Muscle layer of colon (tissue), 2 donors: ENCODE results near the gene RIMKLA.

Experiments used
- H3K27ac ChIP-seq: one replicate; pipeline ENCODE4 v1.7.0; 2013; ENCODE audit warnings: low read depth, mild to moderate bottlenecking, low read length, moderate library complexity
- H3K27me3 ChIP-seq, 2 donors: one replicate each; pipeline ENCODE4 v1.7.0; 2013; ENCODE audit warnings: low read length in 2 of 2, mild to moderate bottlenecking in 2 of 2; ENCODE audit not compliant: insufficient read depth in 2 of 2, control insufficient read depth in 1 of 2
- H3K36me3 ChIP-seq: one replicate; pipeline ENCODE4 v1.7.0; 2013; ENCODE audit warnings: mild to moderate bottlenecking, low read length; ENCODE audit not compliant: insufficient read depth
- H3K4me1 ChIP-seq: one replicate; pipeline ENCODE4 v1.7.0; 2013; ENCODE audit warnings: mild to moderate bottlenecking, low read length; ENCODE audit not compliant: insufficient read depth
- H3K4me3 ChIP-seq, 2 donors: one replicate each; pipeline ENCODE4 v1.7.0; 2013; ENCODE audit warnings: low read length in 2 of 2, low read depth in 1 of 2, mild to moderate bottlenecking in 1 of 2, moderate library complexity in 1 of 2
- H3K9ac ChIP-seq: one replicate; pipeline ENCODE4 v1.7.0; 2013; ENCODE audit warnings: low read length
- H3K9me3 ChIP-seq: one replicate; pipeline ENCODE4 v1.7.0; 2013; ENCODE audit warnings: mild to moderate bottlenecking, low read length
- donor health status: abdominal sarcoma.
- donor health status: Adenocarcinoma of cecum.

Gene RIMKLA

DNA sequence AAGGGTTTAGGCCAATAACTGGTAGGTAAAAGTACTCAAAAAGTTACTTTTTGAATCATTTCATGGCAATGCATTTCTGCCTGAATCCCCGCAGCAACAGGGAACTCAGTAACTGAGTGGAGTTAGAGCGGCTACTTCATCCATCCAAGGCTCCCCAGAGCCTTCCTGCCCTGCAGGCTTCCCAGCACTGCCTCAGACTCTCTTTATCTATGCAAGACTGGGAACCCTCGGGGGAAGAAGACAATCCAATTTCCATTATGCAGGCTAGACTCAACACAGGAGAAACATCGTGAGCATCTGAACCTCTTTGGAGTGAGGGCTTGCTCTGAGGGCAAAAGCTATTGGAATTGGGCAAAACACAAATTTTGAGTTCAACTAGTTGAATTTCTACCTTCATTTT, 52.1 kb downstream of the RIMKLA start:
- H3K9me3 ChIP-seq: no peaks in the 10 kb centered on the region
- no peaks in the 10 kb centered on the region for H3K4me1 ChIP-seq
- H3K4me3 ChIP-seq: no peak overlapping the region
- H3K27ac ChIP-seq: no peak overlapping the region
- H3K27me3 ChIP-seq: no peaks in the 10 kb centered on the region
- no peaks in the 10 kb centered on the region for H3K36me3 ChIP-seq
- H3K9ac ChIP-seq: no peak overlapping the region

GRCh38 chr1:42433369-42433768, 52.8 kb downstream of the RIMKLA start:
- Histone ChIP-seq H3K36me3 (no peaks in the 10 kb centered on the region), H3K27me3 (no peaks in the 10 kb centered on the region), H3K9me3 (no peaks in the 10 kb centered on the region), H3K4me3 (no peak overlapping the region), H3K9ac (no peak overlapping the region), H3K27ac (no peak overlapping the region), H3K4me1 (no peaks in the 10 kb centered on the region)

DNA sequence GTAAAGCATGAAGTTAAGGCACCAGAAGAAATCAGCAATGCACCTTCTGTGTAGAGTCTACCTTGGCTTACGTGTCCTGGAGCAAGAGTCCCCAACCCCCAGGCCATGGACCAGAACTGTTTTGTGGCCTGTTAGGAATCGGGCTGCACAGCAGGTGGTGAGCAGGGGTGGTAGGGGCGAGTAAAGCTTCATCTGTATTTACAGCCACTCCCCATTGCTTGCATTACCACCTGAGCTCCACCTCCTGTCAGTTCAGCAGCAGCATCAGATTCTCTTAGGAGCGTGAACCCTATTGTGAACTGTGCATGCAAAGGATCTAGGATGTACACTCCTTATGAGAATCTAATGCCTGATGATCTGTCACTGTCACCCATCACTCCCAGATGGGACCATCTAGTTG, 53.7 kb downstream of the RIMKLA start:
- Histone ChIP-seq H3K27me3 (no peaks in the 10 kb centered on the region), H3K9me3 (no peaks in the 10 kb centered on the region), H3K4me1 (no peaks in the 10 kb centered on the region), H3K4me3 (no peak overlapping the region), H3K36me3 (no peaks in the 10 kb centered on the region), H3K9ac (no peak overlapping the region), H3K27ac (no peak overlapping the region)

- H3K4me1 ChIP-seq: no peaks in the 10 kb centered on the region
- no peaks in the 10 kb centered on the region for H3K27me3 ChIP-seq
- H3K27ac ChIP-seq: no peak overlapping the region
- H3K36me3 ChIP-seq: no peaks in the 10 kb centered on the region
- no peak overlapping the region for H3K4me3 ChIP-seq
- no peak overlapping the region for H3K9ac ChIP-seq
- no peaks in the 10 kb centered on the region for H3K9me3 ChIP-seq
Measured at GRCh38 chr1:42439940-42440339, 59.3 kb downstream of the RIMKLA start.

- Histone ChIP-seq H3K9me3 (no peaks in the 10 kb centered on the region), H3K36me3 (no peaks in the 10 kb centered on the region), H3K27ac (no peak overlapping the region), H3K4me1 (no peaks in the 10 kb centered on the region), H3K9ac (no peak overlapping the region), H3K27me3 (no peaks in the 10 kb centered on the region), H3K4me3 (no peak overlapping the region)
Measured at GRCh38 chr1:42442662-42443061, 62.1 kb downstream of the RIMKLA start.

GRCh38 chr1:42449256-42449655, 68.7 kb downstream of the RIMKLA start:
- H3K9me3 ChIP-seq: no peaks in the 10 kb centered on the region
- H3K4me1 ChIP-seq: no peaks in the 10 kb centered on the region
- no peak overlapping the region for H3K27ac ChIP-seq
- H3K27me3 ChIP-seq: no peaks in the 10 kb centered on the region
- no peak overlapping the region for H3K9ac ChIP-seq
- no peak overlapping the region for H3K4me3 ChIP-seq
- H3K36me3 ChIP-seq: no peaks in the 10 kb centered on the region

GRCh38 chr1:42450061-42450460, 69.5 kb downstream of the RIMKLA start:
- Histone ChIP-seq H3K4me1 (no peaks in the 10 kb centered on the region), H3K27ac (no peak overlapping the region), H3K9ac (no peak overlapping the region), H3K36me3 (no peaks in the 10 kb centered on the region), H3K9me3 (no peaks in the 10 kb centered on the region), H3K4me3 (no peak overlapping the region), H3K27me3 (no peaks in the 10 kb centered on the region)

DNA sequence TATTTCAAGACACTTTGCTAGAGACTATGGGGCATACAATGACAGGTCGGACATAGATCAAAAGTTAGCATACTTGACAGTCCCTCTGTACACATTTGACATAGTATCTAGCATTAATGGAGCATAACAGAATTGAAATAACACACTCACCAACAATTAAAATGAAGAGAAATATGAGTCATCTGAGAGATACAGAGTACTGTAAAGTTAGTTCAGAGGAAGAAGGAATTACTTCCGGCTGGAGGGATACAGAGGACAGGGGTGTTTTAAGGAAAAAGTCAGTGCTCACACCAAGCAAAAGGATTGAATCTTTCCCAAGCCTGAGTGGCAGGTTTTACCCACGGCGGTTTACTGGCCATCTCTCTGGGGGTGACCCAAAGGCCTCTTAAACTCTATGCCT, 72.8 kb downstream of the RIMKLA start:
- H3K27me3 ChIP-seq: no peaks in the 10 kb centered on the region
- H3K4me1 ChIP-seq: peaks cover 13% of the 10 kb centered on the region
- no peak overlapping the region for H3K27ac ChIP-seq
- no peak overlapping the region for H3K4me3 ChIP-seq
- H3K36me3 ChIP-seq: no peaks in the 10 kb centered on the region
- no peaks in the 10 kb centered on the region for H3K9me3 ChIP-seq
- no peak overlapping the region for H3K9ac ChIP-seq

- H3K36me3 ChIP-seq: peaks cover 7% of the 10 kb centered on the region
- no peak overlapping the region for H3K27ac ChIP-seq
- no peak overlapping the region for H3K9ac ChIP-seq
- H3K4me3 ChIP-seq: no peak overlapping the region
- H3K27me3 ChIP-seq: no peaks in the 10 kb centered on the region
- H3K4me1 ChIP-seq: peaks cover 13% of the 10 kb centered on the region
- no peaks in the 10 kb centered on the region for H3K9me3 ChIP-seq
Measured at GRCh38 chr1:42454403-42454802, 73.8 kb downstream of the RIMKLA start.

DNA sequence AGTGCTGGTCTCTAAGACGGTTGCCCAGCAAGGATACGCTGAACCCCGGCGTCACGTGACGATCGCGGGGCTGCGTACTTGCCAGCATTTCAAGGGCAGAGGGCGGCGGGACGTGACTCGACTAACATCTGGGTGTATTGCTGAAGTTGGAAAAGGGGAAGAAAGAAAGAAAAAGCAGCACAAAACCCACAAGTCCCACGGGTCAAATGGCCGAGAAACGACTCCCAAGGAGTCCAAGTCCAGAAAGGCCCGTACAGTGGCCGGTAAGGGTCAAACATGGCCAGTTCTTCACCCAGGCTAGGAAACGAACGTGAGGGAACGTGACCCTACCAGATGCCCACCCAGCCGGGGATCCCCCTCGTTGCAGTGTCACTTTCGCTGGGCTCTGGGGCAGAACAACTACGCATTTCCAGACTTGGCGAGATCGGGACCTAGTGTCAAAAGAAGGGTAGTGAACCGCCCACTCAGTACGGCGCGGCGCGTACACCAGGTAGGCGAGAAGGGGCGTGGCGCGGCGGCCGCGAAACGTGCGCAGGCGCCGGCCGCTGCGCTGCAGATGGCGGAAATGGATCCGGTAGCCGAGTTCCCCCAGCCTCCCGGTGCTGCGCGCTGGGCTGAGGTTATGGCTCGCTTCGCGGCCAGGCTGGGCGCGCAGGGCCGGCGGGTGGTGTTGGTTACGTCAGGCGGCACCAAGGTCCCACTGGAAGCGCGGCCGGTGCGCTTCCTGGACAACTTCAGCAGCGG, 75.6 kb downstream of the RIMKLA start, which contains the start of the genes PPCS and ZMYND12:
Gene PPCS (plus strand): TSS at position 534 of the 744 bp plus-strand sequence. CDS start 23 bp downstream, at position 557.
Gene ZMYND12 (minus strand): TSS at position 13 of the 744 bp plus-strand sequence. CDS start 25 bp downstream, outside the sequence.
- Histone ChIP-seq H3K9ac (peak within 1 kb of the TSS; percentile 59), H3K9me3 (no peaks in the 10 kb centered on the region), H3K4me3 (peak within 1 kb of the TSS; percentile 86 to 92), H3K27ac (peak within 1 kb of the TSS; percentile 97), H3K4me1 (peaks cover 13% of the 10 kb centered on the region), H3K36me3 (peaks cover 25% of the 10 kb centered on the region), H3K27me3 (no peaks in the 10 kb centered on the region)

GRCh38 chr1:42456754-42457089, 76.1 kb downstream of the RIMKLA start:
- H3K4me3 ChIP-seq: peak overlapping the region; percentile 86 to 92
- no peaks in the 10 kb centered on the region for H3K27me3 ChIP-seq
- H3K9ac ChIP-seq: peak overlapping the region; percentile 59
- H3K36me3 ChIP-seq: peaks cover 27% of the 10 kb centered on the region
- H3K9me3 ChIP-seq: no peaks in the 10 kb centered on the region
- H3K4me1 ChIP-seq: peaks cover 13% of the 10 kb centered on the region
- H3K27ac ChIP-seq: peak overlapping the region; percentile 97

DNA sequence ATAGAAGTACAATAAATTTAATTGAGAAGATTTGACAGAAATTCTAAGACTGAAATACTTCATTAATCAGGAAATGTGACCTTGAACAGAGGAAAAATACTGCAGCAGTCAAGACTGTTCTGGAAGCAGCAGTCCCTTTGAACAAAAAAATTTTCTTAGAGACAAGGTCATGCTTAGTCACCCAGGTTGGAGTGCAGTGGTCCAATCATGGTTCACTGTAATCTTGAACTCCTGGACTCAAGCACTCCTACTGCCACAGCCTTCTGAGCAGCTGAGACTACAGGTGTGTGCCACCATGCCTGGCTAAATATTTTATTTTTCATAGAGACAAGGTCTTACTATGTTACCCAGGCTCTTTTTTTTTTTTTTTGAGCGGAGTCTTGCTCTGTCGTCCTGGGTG, 80.6 kb downstream of the RIMKLA start:
- Histone ChIP-seq H3K4me1 (peaks cover 21% of the 10 kb centered on the region), H3K27me3 (no peaks in the 10 kb centered on the region), H3K9me3 (no peaks in the 10 kb centered on the region), H3K9ac (no peak overlapping the region), H3K4me3 (no peak overlapping the region), H3K36me3 (peaks cover 27% of the 10 kb centered on the region), H3K27ac (no peak overlapping the region)
